GM23338 (cell line): ENCODE measurements around the gene SMIM44. TPM values are rescaled to one million over a fixed set of nuclear protein-coding genes. Genes with fewer than 3 reads are reported as not detected.

Experiments
- ATAC-seq: fragments of 200-7000 bp; cut with Tn5 transposase; 3 replicates; pipeline ENCODE4 v1.9.1; 2020
- DNase-seq: peaks from one replicate; pipeline ENCODE4 v3.0.0-alpha.2; 2015; ENCODE audit warnings: low spot score
- H2AFZ ChIP-seq: fragments of 200-600 bp; sonication (generic); 2 replicates; pipeline ENCODE4 v1.8.0; 2016; ENCODE audit warnings: antibody characterized with exemption, mild to moderate bottlenecking, moderate library complexity
- H3F3A ChIP-seq: fragments of 200-600 bp; sonication (generic); replicated peaks from 2 replicates; pipeline ENCODE4 v1.8.0; 2017; ENCODE audit warnings: antibody characterized with exemption, mixed run types, low read depth
- H3K27ac ChIP-seq: fragments of 200-600 bp; sonication (generic); 2 replicates; pipeline ENCODE4 v1.6.1; 2016; ENCODE audit warnings: low read depth
- H3K27me3 ChIP-seq: fragments of 200-600 bp; sonication (generic); 2 replicates; pipeline ENCODE4 v1.8.0; 2016; ENCODE audit warnings: mild to moderate bottlenecking, mixed run types, moderate library complexity; ENCODE audit not compliant: insufficient read depth
- H3K36me3 ChIP-seq: fragments of 200-600 bp; sonication (generic); 2 replicates; pipeline ENCODE4 v1.8.0; 2016; ENCODE audit warnings: mild to moderate bottlenecking; ENCODE audit not compliant: insufficient read depth
- H3K4me1 ChIP-seq: fragments of 200-600 bp; sonication (generic); 2 replicates; pipeline ENCODE4 v1.8.0; 2016; ENCODE audit warnings: mild to moderate bottlenecking, moderate library complexity; ENCODE audit not compliant: insufficient read depth
- H3K4me2 ChIP-seq: fragments of 200-600 bp; sonication (generic); 2 replicates; pipeline ENCODE4 v1.7.1; 2017; ENCODE audit warnings: mixed run types
- H3K4me3 ChIP-seq: fragments of 200-600 bp; sonication (generic); 2 replicates; pipeline ENCODE4 v1.6.1; 2016; ENCODE audit warnings: mixed run types
- H3K79me2 ChIP-seq: fragments of 200-600 bp; sonication (generic); replicated peaks from 2 replicates; pipeline ENCODE4 v1.8.0; 2017; ENCODE audit warnings: mild to moderate bottlenecking; ENCODE audit not compliant: insufficient read depth
- H3K9me2 ChIP-seq: fragments of 200-600 bp; sonication (generic); 2 replicates; pipeline ENCODE4 v1.8.0; 2017; ENCODE audit not compliant: insufficient read depth
- H4K20me1 ChIP-seq: fragments of 200-600 bp; sonication (generic); replicated peaks from 2 replicates; pipeline ENCODE4 v1.8.0; 2017; ENCODE audit warnings: mild to moderate bottlenecking; ENCODE audit not compliant: insufficient read depth
- H3K27ac Mint-ChIP-seq: 2 replicates; pipeline ENCODE4 v1.8.0; 2020; ENCODE audit warnings: inconsistent platforms, mild to moderate bottlenecking, moderate library complexity, mixed read lengths
- H3K27me3 Mint-ChIP-seq: 3 replicates; pipeline ENCODE4 v1.8.0; 2022; ENCODE audit warnings: low read depth, mild to moderate bottlenecking, moderate library complexity, mixed read lengths, inconsistent platforms; ENCODE audit not compliant: insufficient read depth, poor library complexity
- H3K36me3 Mint-ChIP-seq: 3 replicates; pipeline ENCODE4 v1.8.0; 2021; ENCODE audit warnings: low read depth, mild to moderate bottlenecking, inconsistent platforms, moderate library complexity, mixed read lengths
- H3K4me1 Mint-ChIP-seq: 3 replicates; pipeline ENCODE4 v1.8.0; 2020; ENCODE audit warnings: mild to moderate bottlenecking, inconsistent platforms, mixed read lengths
- H3K4me3 Mint-ChIP-seq: 3 replicates; pipeline ENCODE4 v1.8.0; 2021; ENCODE audit warnings: moderate library complexity, mild to moderate bottlenecking, inconsistent platforms, mixed read lengths
- H3K9me3 Mint-ChIP-seq: 3 replicates; pipeline ENCODE4 v1.8.0; 2020; ENCODE audit warnings: moderate library complexity, mild to moderate bottlenecking, inconsistent platforms, mixed read lengths
- CREB1 ChIP-seq: fragments of 250-450 bp; sonication (Bioruptor Pico); IDR thresholded peaks from 2 replicates; pipeline ENCODE4 v1.5.0; 2020; ENCODE audit warnings: low read depth, mild to moderate bottlenecking, moderate library complexity
- EZH2 ChIP-seq: fragments of 200-600 bp; sonication (generic); IDR thresholded peaks from one replicate; pipeline ENCODE4 v1.8.0; 2017; ENCODE audit warnings: antibody characterized with exemption, mild to moderate bottlenecking, low read depth; ENCODE audit not compliant: unreplicated experiment
- EZH2phosphoT487 ChIP-seq: fragments of 200-600 bp; sonication (generic); IDR thresholded peaks from one replicate; pipeline ENCODE4 v1.8.1; 2018; ENCODE audit warnings: antibody characterized with exemption; ENCODE audit not compliant: unreplicated experiment
- JUNB ChIP-seq: IDR thresholded peaks from one replicate; pipeline ENCODE4 v1.6.1; 2016; ENCODE audit warnings: antibody characterized with exemption; ENCODE audit not compliant: unreplicated experiment
- NANOG ChIP-seq: IDR thresholded peaks from 2 replicates; pipeline ENCODE4 v1.6.1; 2016; ENCODE audit warnings: antibody characterized with exemption, borderline replicate concordance
- POLR2AphosphoS5 ChIP-seq: IDR thresholded peaks from 2 replicates; pipeline ENCODE4 v1.6.1; 2016; ENCODE audit warnings: antibody characterized with exemption, low read depth
- STAT1 ChIP-seq: IDR thresholded peaks from one replicate; pipeline ENCODE4 v1.6.1; 2016; ENCODE audit warnings: antibody characterized with exemption; ENCODE audit not compliant: unreplicated experiment
- ZNF114 ChIP-seq: fragments of 250-450 bp; sonication (Bioruptor Pico); IDR thresholded peaks from 2 replicates; pipeline ENCODE4 v1.5.0; 2020; ENCODE audit warnings: mild to moderate bottlenecking, moderate library complexity
- ZNF331 ChIP-seq: fragments of 250-450 bp; sonication (Bioruptor Pico); IDR thresholded peaks from 2 replicates; pipeline ENCODE4 v1.5.0; 2020; ENCODE audit warnings: low read depth, mild to moderate bottlenecking, moderate library complexity
- polyA plus RNA-seq: library from polyadenylated mRNA; unstranded; fragments of >200 nt; fragmentation: Nextera tagmentation; extraction: Ambion mirVana; gene quantifications from 2 replicates; pipeline ENCODE4 v1.2.1, GENCODE V29; 2016
- total RNA-seq: library from RNA; depleted of rRNA; stranded (reverse); fragments of >200 nt; shearing (Covaris generic); gene quantifications from 2 replicates; pipeline ENCODE4 v1.2.3, GENCODE V29; 2014
- TF ChIP-seq, protein P1 (sequence below): IDR thresholded peaks from 2 replicates; pipeline ENCODE4 v1.6.1; 2016; ENCODE audit warnings: antibody characterized with exemption
- TF ChIP-seq, protein P2 (sequence below): fragments of 250-450 bp; sonication (Bioruptor Pico); IDR thresholded peaks from 2 replicates; pipeline ENCODE4 v1.5.0; 2020; ENCODE audit warnings: mild to moderate bottlenecking, moderate library complexity
- TF ChIP-seq, protein P3 (sequence below): IDR thresholded peaks from one replicate; pipeline ENCODE4 v1.6.1; 2018; ENCODE audit warnings: antibody characterized with exemption; ENCODE audit not compliant: unreplicated experiment
- TF ChIP-seq, protein P4 (sequence below), 2 experiments: fragments of 200-600 bp in 1 of 2; sonication (generic) in 1 of 2; conservative IDR thresholded peaks; 2 replicates each; pipeline versions ENCODE4 v1.5.1 to v1.6.1; 2016 to 2017; ENCODE audit warnings: antibody characterized with exemption in 2 of 2, low read depth in 2 of 2, mild to moderate bottlenecking in 2 of 2, moderate library complexity in 1 of 2

Gene SMIM44
- total and polyA plus RNA-seq, 2 experiments from 2014 or later: not detected

DNA sequence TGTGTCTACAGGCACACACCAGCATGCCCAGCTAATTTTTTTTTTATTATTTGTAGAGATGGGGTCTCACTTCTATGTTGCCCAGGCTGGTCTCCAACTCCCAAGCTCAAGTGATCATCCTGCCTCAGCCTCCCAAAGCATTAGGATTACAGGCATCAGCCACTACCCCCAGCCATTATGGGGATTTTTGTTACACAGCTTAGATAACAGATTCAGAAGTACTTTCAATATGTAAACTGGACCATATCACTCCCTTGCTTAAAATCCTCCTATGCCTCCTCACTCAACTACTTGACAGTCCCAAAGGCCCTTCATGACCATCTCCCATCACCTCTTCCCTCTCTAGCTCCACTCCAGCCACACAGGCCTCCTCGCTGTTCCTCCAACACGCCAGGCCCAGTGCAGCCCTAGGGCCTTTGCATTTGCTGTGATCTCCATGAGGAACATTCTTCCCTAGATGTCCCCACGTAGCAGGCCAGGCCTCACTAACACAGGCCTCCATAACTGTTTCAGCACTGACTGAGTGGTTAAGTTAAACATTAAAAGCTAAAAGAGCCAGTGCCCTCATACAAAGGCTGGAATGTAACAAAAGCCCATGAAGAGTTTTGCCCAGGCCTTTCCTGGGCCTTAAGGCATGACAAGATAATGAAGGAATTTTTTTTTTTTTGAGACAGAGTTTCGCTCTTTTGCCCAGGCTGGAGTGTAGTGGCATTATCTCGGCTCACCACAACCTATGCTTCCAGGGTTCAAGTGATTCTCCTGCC lies 14.7 kb upstream of the SMIM44 start:
- Mint-ChIP-seq H3K9me3 (peaks cover 4% of the 10 kb centered on the region; the same call in 1 of the 3 replicates), H3K4me3 (no peak overlapping the region), H3K36me3 (peaks cover 45% of the 10 kb centered on the region), H3K4me1 (peaks cover 9% of the 10 kb centered on the region), H3K27me3 (peaks cover 8% of the 10 kb centered on the region), H3K27ac (no peak overlapping the region)
- Histone ChIP-seq H3K4me3 (no peak overlapping the region), H3K79me2 (peaks cover 27% of the 10 kb centered on the region), H2AFZ (no peak overlapping the region), H3K4me2 (no peak overlapping the region), H3F3A (0 out of 2 replicates have a peak, but pooled peaks cover 7% of the 10 kb centered on the region), H3K36me3 (peaks cover 5% of the 10 kb centered on the region; the same call in 1 of the 2 replicates), H4K20me1 (peaks cover 5% of the 10 kb centered on the region; the same call in 1 of the 2 replicates), H3K9me2 (no peaks in the 10 kb centered on the region), H3K27me3 (no peaks in the 10 kb centered on the region), H3K27ac (no peak overlapping the region), H3K4me1 (peaks cover 9% of the 10 kb centered on the region; the same call in 1 of the 2 replicates)
- TF ChIP-seq ZNF331 (CRISPR knock-in tag): no peak
- TF ChIP-seq NANOG: no peak
- TF ChIP-seq ZNF114 (CRISPR knock-in tag): no peak
- TF ChIP-seq, protein P1, sequence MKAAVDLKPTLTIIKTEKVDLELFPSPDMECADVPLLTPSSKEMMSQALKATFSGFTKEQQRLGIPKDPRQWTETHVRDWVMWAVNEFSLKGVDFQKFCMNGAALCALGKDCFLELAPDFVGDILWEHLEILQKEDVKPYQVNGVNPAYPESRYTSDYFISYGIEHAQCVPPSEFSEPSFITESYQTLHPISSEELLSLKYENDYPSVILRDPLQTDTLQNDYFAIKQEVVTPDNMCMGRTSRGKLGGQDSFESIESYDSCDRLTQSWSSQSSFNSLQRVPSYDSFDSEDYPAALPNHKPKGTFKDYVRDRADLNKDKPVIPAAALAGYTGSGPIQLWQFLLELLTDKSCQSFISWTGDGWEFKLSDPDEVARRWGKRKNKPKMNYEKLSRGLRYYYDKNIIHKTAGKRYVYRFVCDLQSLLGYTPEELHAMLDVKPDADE: no peak
- TF ChIP-seq, protein P2, sequence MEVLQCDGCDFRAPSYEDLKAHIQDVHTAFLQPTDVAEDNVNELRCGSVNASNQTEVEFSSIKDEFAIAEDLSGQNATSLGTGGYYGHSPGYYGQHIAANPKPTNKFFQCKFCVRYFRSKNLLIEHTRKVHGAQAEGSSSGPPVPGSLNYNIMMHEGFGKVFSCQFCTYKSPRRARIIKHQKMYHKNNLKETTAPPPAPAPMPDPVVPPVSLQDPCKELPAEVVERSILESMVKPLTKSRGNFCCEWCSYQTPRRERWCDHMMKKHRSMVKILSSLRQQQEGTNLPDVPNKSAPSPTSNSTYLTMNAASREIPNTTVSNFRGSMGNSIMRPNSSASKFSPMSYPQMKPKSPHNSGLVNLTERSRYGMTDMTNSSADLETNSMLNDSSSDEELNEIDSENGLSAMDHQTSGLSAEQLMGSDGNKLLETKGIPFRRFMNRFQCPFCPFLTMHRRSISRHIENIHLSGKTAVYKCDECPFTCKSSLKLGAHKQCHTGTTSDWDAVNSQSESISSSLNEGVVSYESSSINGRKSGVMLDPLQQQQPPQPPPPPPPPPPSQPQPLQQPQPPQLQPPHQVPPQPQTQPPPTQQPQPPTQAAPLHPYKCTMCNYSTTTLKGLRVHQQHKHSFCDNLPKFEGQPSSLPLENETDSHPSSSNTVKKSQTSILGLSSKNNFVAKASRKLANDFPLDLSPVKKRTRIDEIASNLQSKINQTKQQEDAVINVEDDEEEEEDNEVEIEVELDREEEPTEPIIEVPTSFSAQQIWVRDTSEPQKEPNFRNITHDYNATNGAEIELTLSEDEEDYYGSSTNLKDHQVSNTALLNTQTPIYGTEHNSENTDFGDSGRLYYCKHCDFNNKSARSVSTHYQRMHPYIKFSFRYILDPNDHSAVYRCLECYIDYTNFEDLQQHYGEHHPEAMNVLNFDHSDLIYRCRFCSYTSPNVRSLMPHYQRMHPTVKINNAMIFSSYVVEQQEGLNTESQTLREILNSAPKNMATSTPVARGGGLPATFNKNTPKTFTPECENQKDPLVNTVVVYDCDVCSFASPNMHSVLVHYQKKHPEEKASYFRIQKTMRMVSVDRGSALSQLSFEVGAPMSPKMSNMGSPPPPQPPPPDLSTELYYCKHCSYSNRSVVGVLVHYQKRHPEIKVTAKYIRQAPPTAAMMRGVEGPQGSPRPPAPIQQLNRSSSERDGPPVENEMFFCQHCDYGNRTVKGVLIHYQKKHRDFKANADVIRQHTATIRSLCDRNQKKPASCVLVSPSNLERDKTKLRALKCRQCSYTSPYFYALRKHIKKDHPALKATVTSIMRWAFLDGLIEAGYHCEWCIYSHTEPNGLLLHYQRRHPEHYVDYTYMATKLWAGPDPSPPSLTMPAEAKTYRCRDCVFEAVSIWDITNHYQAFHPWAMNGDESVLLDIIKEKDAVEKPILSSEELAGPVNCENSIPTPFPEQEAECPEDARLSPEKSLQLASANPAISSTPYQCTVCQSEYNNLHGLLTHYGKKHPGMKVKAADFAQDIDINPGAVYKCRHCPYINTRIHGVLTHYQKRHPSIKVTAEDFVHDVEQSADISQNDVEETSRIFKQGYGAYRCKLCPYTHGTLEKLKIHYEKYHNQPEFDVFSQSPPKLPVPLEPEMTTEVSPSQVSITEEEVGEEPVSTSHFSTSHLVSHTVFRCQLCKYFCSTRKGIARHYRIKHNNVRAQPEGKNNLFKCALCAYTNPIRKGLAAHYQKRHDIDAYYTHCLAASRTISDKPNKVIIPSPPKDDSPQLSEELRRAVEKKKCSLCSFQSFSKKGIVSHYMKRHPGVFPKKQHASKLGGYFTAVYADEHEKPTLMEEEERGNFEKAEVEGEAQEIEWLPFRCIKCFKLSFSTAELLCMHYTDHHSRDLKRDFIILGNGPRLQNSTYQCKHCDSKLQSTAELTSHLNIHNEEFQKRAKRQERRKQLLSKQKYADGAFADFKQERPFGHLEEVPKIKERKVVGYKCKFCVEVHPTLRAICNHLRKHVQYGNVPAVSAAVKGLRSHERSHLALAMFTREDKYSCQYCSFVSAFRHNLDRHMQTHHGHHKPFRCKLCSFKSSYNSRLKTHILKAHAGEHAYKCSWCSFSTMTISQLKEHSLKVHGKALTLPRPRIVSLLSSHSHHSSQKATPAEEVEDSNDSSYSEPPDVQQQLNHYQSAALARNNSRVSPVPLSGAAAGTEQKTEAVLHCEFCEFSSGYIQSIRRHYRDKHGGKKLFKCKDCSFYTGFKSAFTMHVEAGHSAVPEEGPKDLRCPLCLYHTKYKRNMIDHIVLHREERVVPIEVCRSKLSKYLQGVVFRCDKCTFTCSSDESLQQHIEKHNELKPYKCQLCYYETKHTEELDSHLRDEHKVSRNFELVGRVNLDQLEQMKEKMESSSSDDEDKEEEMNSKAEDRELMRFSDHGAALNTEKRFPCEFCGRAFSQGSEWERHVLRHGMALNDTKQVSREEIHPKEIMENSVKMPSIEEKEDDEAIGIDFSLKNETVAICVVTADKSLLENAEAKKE: no peak
- no peak for TF ChIP-seq STAT1
- TF ChIP-seq, protein P3, sequence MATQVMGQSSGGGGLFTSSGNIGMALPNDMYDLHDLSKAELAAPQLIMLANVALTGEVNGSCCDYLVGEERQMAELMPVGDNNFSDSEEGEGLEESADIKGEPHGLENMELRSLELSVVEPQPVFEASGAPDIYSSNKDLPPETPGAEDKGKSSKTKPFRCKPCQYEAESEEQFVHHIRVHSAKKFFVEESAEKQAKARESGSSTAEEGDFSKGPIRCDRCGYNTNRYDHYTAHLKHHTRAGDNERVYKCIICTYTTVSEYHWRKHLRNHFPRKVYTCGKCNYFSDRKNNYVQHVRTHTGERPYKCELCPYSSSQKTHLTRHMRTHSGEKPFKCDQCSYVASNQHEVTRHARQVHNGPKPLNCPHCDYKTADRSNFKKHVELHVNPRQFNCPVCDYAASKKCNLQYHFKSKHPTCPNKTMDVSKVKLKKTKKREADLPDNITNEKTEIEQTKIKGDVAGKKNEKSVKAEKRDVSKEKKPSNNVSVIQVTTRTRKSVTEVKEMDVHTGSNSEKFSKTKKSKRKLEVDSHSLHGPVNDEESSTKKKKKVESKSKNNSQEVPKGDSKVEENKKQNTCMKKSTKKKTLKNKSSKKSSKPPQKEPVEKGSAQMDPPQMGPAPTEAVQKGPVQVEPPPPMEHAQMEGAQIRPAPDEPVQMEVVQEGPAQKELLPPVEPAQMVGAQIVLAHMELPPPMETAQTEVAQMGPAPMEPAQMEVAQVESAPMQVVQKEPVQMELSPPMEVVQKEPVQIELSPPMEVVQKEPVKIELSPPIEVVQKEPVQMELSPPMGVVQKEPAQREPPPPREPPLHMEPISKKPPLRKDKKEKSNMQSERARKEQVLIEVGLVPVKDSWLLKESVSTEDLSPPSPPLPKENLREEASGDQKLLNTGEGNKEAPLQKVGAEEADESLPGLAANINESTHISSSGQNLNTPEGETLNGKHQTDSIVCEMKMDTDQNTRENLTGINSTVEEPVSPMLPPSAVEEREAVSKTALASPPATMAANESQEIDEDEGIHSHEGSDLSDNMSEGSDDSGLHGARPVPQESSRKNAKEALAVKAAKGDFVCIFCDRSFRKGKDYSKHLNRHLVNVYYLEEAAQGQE: no peak
- TF ChIP-seq, protein P4, sequence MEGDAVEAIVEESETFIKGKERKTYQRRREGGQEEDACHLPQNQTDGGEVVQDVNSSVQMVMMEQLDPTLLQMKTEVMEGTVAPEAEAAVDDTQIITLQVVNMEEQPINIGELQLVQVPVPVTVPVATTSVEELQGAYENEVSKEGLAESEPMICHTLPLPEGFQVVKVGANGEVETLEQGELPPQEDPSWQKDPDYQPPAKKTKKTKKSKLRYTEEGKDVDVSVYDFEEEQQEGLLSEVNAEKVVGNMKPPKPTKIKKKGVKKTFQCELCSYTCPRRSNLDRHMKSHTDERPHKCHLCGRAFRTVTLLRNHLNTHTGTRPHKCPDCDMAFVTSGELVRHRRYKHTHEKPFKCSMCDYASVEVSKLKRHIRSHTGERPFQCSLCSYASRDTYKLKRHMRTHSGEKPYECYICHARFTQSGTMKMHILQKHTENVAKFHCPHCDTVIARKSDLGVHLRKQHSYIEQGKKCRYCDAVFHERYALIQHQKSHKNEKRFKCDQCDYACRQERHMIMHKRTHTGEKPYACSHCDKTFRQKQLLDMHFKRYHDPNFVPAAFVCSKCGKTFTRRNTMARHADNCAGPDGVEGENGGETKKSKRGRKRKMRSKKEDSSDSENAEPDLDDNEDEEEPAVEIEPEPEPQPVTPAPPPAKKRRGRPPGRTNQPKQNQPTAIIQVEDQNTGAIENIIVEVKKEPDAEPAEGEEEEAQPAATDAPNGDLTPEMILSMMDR (conservative IDR thresholded peaks at IDR 0.05; ENCODE audit: low read depth in 2 of 2): no peak
- TF ChIP-seq POLR2AphosphoS5: no peak
- no peak for TF ChIP-seq EZH2phosphoT487
- no peak for TF ChIP-seq JUNB
- no peak for TF ChIP-seq EZH2
- TF ChIP-seq CREB1 (CRISPR knock-in tag): no peak
- no peak for ATAC-seq
- DNase-seq: no peak
